ENCODE data around the gene CUL2.

- TF ChIP-seq CTCF (IDR thresholded peaks at IDR 0.05; ENCODE audit: low read depth, low read length, poor library complexity, severe bottlenecking) = no peak
- TF ChIP-seq EZH2phosphoT487 (IDR thresholded peaks at IDR 0.05; ENCODE audit: borderline replicate concordance, low read length) = no peak
These were observed 15.9 kb downstream of the CUL2 start for GRCh38 chr10:35074266-35074665.

All from DOHH2 (cell line).